ENCODE results near the gene MEG3.

The MEG3 gene

DNA sequence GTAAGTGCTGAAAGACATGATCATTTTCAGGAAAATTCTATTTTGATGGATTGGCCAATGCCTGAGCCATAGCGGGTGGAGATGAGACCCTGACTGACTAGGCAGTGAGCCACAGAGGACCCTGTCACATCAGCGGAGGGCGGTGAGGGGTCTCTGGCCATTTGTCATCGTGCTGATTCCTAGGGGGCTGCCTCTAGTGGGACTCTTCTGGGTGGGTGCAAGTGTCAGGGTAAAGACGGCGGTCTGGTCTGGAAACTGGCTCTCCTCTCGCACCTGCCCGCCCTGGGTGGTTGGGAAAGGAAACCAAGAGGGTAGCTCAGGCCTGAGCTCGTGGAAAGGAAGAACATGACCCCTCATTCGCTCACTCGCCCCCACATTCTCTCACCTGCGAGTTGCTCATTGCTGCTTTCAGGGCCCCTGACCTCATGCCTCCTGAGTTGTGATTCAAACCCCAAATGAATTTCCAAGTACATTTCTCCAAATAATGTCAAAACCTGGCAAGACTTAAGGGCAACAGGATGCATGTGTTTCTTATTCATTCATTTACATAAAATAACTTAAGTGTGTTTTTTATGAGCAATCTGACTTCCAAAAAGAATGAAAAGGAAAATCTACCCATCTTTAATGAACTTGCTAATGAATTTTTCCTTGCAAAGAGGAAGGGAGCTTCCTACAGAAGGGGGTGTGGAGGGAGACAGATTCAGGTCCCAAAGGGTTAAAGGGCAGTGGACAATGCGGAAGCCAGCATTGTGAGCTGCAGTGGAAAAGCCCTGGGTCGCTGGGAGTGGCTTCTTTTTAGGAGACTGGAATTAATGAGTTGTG lies 12.8 kb downstream of the MEG3 start:
- no peak for TF ChIP-seq CTCF (IDR thresholded peaks at IDR 0.05; ENCODE audit: insufficient read depth, missing control alignments)
- DNase-seq (ENCODE audit: insufficient read length, low spot score) (no peak), FAIRE-seq (no peak)

DNA sequence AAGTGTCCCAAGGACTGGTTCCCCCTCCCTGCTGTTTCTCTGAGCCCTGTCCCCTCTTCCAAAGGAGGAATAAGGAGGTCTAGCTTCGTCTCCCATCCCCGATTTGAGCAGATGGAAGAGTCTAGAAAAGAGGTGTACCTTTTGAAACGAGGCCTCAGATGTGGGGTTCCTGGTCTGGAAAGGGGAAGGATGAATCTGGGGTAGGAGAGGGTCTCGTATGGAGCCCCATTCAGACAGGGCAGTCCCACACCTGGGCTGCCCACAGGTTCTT lies 13.3 kb downstream of the MEG3 start:
- FAIRE-seq = no peak
- DNase-seq (ENCODE audit: insufficient read length, low spot score) = no peak
- no peak for TF ChIP-seq CTCF (IDR thresholded peaks at IDR 0.05; ENCODE audit: insufficient read depth, missing control alignments)

DNA sequence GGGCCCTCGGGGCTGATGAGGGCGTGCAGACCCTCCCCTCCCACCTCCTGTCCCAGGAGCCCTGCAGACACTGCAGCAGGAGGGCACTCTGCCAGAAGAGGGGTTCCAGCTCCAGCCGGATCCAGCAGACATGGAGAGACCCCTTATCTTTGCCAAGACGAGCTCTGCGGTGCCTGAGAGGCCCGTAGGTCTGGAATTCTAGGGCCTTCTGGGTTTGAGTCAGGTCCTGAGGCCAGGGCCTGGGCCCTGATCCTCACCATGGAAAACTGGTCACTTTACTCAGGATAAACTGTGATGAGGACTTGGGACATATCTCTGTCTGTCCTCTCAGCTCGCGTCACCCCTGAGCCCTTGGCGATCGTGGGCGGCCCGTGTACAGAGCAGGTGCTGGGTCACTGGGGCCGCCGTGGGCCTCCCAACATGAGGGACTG lies 13.8 kb downstream of the MEG3 start:
- FAIRE-seq (no peak), DNase-seq (ENCODE audit: insufficient read length, low spot score) (no peak)
- TF ChIP-seq CTCF (IDR thresholded peaks at IDR 0.05; ENCODE audit: insufficient read depth, missing control alignments) = no peak

DNA sequence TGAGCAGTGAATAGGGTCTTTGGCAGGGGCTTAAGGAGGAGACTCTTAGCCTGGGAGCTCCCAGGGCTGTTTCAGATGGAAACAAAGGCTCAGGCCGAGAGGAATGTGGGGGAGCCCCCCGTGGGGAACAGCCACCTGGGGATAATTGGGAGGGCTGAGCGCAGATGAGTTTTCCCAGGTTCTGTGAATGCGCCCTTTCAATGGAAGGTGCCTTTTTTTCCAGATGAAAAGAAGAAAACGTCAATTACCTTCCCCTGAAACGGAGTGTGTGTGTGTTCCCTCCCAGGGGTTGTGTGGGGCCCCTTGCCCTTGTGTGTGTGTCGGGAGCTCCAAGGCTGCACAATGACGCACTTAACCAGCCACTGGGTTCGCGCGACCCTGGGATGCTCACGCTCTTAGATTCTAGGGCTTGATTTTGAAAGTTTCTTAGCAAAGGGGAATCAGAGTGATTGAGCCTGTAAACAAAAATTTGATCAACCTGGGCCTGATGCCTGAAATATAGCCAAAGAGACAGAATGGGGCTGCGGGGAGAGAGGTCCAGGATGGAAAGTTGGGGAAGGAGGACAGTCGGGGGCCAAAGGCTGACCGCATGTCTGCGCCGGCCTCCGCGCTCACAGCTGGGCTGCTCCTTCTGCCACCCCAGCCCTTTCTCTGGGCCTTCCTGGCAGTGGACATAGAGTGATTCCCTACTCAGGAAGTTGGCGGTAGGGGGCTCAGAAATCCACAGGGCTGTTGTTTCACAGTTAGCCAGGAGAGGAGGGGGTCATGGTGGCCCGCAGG lies 14.6 kb downstream of the MEG3 start:
- TF ChIP-seq CTCF (IDR thresholded peaks at IDR 0.05; ENCODE audit: insufficient read depth, missing control alignments) = no peak
- FAIRE-seq = no peak
- no peak for DNase-seq (ENCODE audit: insufficient read length, low spot score)

DNA sequence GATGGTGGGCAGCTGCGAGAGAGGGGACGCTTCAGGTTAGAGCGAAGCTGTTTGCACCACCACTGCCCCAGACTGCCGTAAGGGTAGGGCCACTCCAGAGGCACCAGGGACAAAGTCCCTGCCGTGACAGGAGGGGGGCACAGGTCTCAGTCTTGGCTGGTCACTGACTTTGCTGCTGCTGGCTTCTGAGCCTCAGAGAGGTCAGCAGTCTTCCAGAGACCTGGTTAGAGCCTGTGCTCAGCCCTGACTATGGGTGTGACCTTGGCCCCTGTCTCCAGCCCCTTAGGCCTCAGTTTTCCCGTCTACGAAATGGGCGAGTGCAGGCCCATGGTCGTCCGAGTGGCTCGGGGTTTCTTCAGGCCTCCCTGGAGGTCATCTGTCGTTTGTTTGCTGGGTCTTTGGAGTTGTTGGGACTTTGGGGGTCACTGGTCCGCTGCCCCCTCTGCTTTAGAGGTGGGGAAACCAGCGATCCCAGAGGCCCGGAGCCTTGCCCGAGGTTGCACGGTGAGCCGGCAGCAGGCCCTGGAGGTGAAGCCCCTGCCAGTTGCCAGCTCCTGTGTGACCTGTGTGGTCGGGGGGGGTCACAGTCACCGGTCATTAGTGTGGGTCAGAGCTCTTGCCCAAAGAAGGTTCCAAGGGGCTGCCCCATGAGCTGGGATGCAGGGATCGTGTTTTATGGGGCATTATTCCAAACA lies 15.3 kb downstream of the MEG3 start:
- no peak for FAIRE-seq
- TF ChIP-seq CTCF (IDR thresholded peaks at IDR 0.05; ENCODE audit: insufficient read depth, missing control alignments) = no peak
- DNase-seq (ENCODE audit: insufficient read length, low spot score) = no peak

- DNase-seq (ENCODE audit: insufficient read length, low spot score) (no peak), FAIRE-seq (no peak)
These were observed 16.0 kb downstream of the MEG3 start for GRCh38 chr14:100841761-100842403.

More at GRCh38 chr14:100841761-100842403, 16.0 kb downstream of the MEG3 start:
- no peak for TF ChIP-seq CTCF (IDR thresholded peaks at IDR 0.05; ENCODE audit: insufficient read depth, missing control alignments)

Data from D721Med (cell line).